Ovary (tissue), 10 donors: ENCODE measurements around the gene GNB2. TPM values are rescaled to one million over a fixed set of nuclear protein-coding genes. Genes with fewer than 3 reads are reported as not detected.

ENCODE experiments used
- DNase-seq, 5 donors: peaks; one replicate each; pipeline ENCODE4 v3.0.0-alpha.2; 2019 to 2020
- H3K27ac ChIP-seq, 2 donors: fragments of 200-600 bp; one replicate each; pipeline versions ENCODE4 v1.5.1 to v1.8.0; 2019 to 2022
- H3K27me3 ChIP-seq: fragments of 200-600 bp; one replicate; pipeline ENCODE4 v1.8.0; 2022
- H3K36me3 ChIP-seq: fragments of 200-600 bp; sonication (generic); one replicate; pipeline ENCODE4 v1.5.1; 2019
- H3K4me1 ChIP-seq: one replicate; pipeline ENCODE4 v1.8.1; 2013; ENCODE audit warnings: mild to moderate bottlenecking, moderate library complexity; ENCODE audit not compliant: insufficient read depth
- H3K4me3 ChIP-seq: fragments of 200-600 bp; sonication (generic); one replicate; pipeline ENCODE4 v1.5.1; 2017
- H3K9me3 ChIP-seq, 2 donors: fragments of 200-600 bp in 1 of 2; sonication (generic) in 1 of 2; one replicate each; pipeline versions ENCODE4 v1.5.1 to v1.8.1; 2013 to 2019; ENCODE audit warnings: mild to moderate bottlenecking in 1 of 2, moderate library complexity in 1 of 2
- EP300 ChIP-seq: sonication (generic); formaldehyde crosslinking; IDR thresholded peaks from one replicate; pipeline ENCODE4 v1.6.1; 2017; ENCODE audit warnings: antibody characterized with exemption
- POLR2A ChIP-seq: fragments of 450-650 bp; IDR thresholded peaks from one replicate; pipeline ENCODE4 v1.6.1; 2017; ENCODE audit warnings: antibody characterized with exemption, mild to moderate bottlenecking, moderate library complexity
- WGBS, 3 donors: extraction: QIAGEN DNeasy Blood & Tissue Kit in 1 of 3; methylation state at CpG; one replicate each; pipeline versions ENCODE4 v1.1.5 to v1.1.7; 2013 to 2017; 5-methylcytosine and 5-hydroxymethylcytosine counted together
- intact Hi-C, 4 donors: fragments of 100-400 bp; cut with DNase I; formaldehyde crosslinking; loops; one replicate each; pipeline versions ENCODE4 v1.11.0 to v1.15.1; 2022 to 2023
- long read RNA-seq, 3 donors: library from polyadenylated mRNA in 2 of 3; unstranded in 2 of 3; transcript quantifications; one replicate each; pipeline ENCODE4 v2.0.0 and lab custom pipeline, GENCODE V29; 2021 to 2026
- polyA plus RNA-seq, 2 donors: library from polyadenylated mRNA; stranded (reverse); fragments of 200-250 nt in 1 of 2; fragments of 350-450 nt in 1 of 2; fragmentation: Illumina TruSeq in 1 of 2; extraction: RNeasy Lipid Tissue Mini Kit (QIAGEN cat#74804) in 1 of 2; gene quantifications; one replicate each; pipeline ENCODE4 v1.2.3, GENCODE V29; 2013 to 2014
- total RNA-seq, 7 donors: library from RNA; depleted of rRNA in 2 of 7; stranded (reverse); fragments of >200 nt in 2 of 7; fragmentation: NEBNext Ultra II Directional in 3 of 7; extraction: Animal tissue kit (Norgen Biotek cat#: 25700) in 3 of 7; gene quantifications; one replicate each; pipeline versions ENCODE4 v1.1.0 to v1.2.4, GENCODE V29; 2016 to 2023
- TF ChIP-seq, protein P1 (sequence below), 3 donors: fragments of 450-650 bp in 2 of 3; fragments of 200-600 bp in 1 of 3; IDR thresholded peaks; one replicate each; pipeline versions ENCODE4 v1.5.1 to v1.8.0; 2016 to 2022; ENCODE audit warnings: antibody characterized with exemption in 3 of 3, mild to moderate bottlenecking in 1 of 3
- donor health status: DM: no; HTN: no; CAD: no; lungs with moderate emphysema.
- donor health status: DM: no; HTN: no; CAD: no.
- donor health status: Bipolar disorder and iron deficiency.
- donor health status: DM: yes; HTN: yes; CAD: no.
- donor health status: DM: no; HTN: no; CAD: no.
- donor health status: DM: yes; HTN: yes; CAD: no.

GNB2 gene
- total RNA-seq: 100 to 1,000 TPM; 109 to 281 (median 216) TPM
- 100 to 1,000 TPM in 1 of 2 donors, 10 to 100 TPM in 1; 18.9 to 187 TPM for polyA plus RNA-seq
- long read RNA-seq, donor 1, transcript GNB2-202 (9 exons, 1,524 nt): minor isoform, 16 of 118 reads
- long read RNA-seq, donor 1, transcript GNB2-201 (10 exons, 1,878 nt): major isoform, 57 of 118 reads
- long read RNA-seq, donor 1, transcript GNB2-211 (6 exons, 1,702 nt): minor isoform, 5 of 118 reads
- long read RNA-seq, donor 1, partial matches to known transcripts: 35 of 118 reads
- long read RNA-seq, donor 1, other reads (novel, unspliced or antisense): 4 of 118 reads
- long read RNA-seq, donor 2, transcript GNB2-202 (9 exons, 1,524 nt): minor isoform, 6 of 69 reads
- long read RNA-seq, donor 2, transcript GNB2-201 (10 exons, 1,878 nt): major isoform, 62 of 69 reads
- long read RNA-seq, donor 2, partial matches to known transcripts: 0 of 69 reads
- long read RNA-seq, donor 2, other reads (novel, unspliced or antisense): 0 of 69 reads
- long read RNA-seq, donor 3, transcript GNB2-202 (9 exons, 1,524 nt): minor isoform, 9 of 284 reads
- long read RNA-seq, donor 3, transcript GNB2-201 (10 exons, 1,878 nt): major isoform, 243 of 284 reads
- long read RNA-seq, donor 3, partial matches to known transcripts: 18 of 284 reads
- long read RNA-seq, donor 3, other reads (novel, unspliced or antisense): 11 of 284 reads

DNA sequence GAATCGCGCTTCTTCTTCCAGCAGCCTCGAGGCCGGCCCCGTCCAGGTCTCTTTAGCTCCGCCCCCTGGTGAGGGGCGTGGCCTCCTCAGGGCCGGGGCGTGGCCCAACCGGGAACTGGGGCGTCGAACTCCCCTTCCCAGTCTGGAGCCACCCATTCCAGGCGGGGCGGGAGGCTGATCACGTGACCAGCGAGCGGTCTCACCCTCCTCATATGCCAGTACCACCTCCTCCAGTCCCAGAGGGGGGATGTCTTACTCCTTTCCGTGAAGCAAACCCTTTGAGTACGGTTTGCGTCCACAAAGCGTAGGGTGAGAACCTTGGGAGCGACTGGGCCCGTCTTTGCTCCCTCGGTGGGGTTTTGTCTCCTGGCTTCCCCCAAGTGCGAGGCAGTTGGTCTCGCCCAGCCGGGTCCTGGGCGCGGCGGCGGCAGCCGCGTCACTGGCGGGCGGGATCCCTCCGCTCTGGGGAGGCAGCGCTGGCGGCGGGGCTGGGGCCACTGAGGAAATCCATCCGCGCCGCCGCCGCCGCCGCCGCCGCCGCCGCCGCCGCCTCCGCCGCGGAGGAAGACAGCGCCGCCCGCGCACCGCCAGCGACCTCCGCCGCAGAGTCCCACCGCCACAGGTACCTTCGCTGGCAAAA lies at the start of gene GNB2:
Gene GNB2 (plus strand): TSS at position 439 of the 640 bp plus-strand sequence. CDS start 2,526 bp downstream, outside the sequence.
- H3K27me3 ChIP-seq: no peaks in the 10 kb centered on the region
- H3K4me1 ChIP-seq: peaks cover 1% of the 10 kb centered on the region
- H3K9me3 ChIP-seq: no peaks in the 10 kb centered on the region
- intact Hi-C loops: loop anchor here in 1 of 4 donors (5.0 kb wide), 2 partner anchors 71 to 136 kb away; partner anchors contain the start of genes AGFG2 and PCOLCE
- H3K27ac ChIP-seq: peak within 1 kb of the TSS; percentile 96 to 97
- peak within 1 kb of the TSS; percentile 77 for H3K4me3 ChIP-seq
- peak; percentile 99 to 100 (median 100) for DNase-seq
- TF ChIP-seq EP300 (peak; percentile 65), POLR2A (peak; percentile 91)
- TF ChIP-seq, protein P1, sequence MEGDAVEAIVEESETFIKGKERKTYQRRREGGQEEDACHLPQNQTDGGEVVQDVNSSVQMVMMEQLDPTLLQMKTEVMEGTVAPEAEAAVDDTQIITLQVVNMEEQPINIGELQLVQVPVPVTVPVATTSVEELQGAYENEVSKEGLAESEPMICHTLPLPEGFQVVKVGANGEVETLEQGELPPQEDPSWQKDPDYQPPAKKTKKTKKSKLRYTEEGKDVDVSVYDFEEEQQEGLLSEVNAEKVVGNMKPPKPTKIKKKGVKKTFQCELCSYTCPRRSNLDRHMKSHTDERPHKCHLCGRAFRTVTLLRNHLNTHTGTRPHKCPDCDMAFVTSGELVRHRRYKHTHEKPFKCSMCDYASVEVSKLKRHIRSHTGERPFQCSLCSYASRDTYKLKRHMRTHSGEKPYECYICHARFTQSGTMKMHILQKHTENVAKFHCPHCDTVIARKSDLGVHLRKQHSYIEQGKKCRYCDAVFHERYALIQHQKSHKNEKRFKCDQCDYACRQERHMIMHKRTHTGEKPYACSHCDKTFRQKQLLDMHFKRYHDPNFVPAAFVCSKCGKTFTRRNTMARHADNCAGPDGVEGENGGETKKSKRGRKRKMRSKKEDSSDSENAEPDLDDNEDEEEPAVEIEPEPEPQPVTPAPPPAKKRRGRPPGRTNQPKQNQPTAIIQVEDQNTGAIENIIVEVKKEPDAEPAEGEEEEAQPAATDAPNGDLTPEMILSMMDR (IDR thresholded peaks at IDR 0.05): peak in 1 of 3 donors; percentile 33
- WGBS, 3 donors: 0 to 1% (median 1%) methylated on average over 36 to 63 of the region's 65 CpGs
- no peaks in the 10 kb centered on the region for H3K36me3 ChIP-seq

DNA sequence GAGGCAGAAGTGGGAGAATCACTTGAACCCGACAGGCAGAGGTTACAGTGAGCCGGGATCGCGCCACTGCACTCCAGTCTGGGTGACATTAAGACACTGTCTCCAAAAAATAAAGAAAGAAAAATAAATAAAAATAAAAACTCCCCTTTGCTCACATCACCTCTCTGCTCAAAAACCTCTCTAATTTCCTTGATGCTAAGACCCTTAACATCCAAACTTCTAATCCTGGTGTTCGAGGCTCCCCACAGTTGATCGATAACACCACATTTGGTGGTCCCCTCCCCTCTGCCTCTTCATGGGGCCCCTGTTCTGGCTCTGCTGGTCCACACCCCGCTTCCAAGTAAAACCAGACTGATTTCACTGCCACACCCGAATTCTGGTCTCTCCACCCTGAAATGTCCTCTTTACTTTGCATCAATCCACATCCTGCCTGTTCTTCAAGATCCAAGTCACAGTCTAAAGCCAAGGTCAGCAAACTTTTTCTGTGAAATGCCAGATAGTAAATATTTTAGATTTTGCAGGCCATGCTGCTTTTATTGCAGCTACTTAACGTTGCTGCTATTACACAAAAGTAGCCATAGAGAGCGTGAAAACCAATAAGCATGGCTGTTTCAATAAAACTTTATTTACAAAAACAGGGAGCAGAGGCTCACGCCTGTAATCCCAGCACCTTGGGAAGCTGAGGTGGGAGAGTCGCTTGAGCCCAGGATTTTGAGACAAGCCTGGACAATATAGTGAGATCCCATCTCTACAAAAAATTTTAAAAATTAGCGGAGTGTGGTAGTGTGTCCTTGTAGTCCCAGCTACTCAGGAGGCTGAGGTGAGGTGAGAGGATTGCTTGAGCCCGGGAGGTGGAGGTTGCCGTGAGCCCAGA lies 49.4 kb upstream of the GNB2 start:
- Histone ChIP-seq H3K9me3 (no peaks in the 10 kb centered on the region), H3K27ac (no peak overlapping the region), H3K4me3 (no peak overlapping the region), H3K27me3 (no peaks in the 10 kb centered on the region), H3K36me3 (no peaks in the 10 kb centered on the region), H3K4me1 (peaks cover 3% of the 10 kb centered on the region)
- intact Hi-C loops: no loop called here
- TF ChIP-seq EP300 (no peak), POLR2A (no peak)
- TF ChIP-seq, protein P1 (IDR thresholded peaks at IDR 0.05): no peak
- WGBS, 3 donors: 76 to 90% (median 84%) methylated on average over 15 of the region's 15 CpGs
- DNase-seq: no peak

DNA sequence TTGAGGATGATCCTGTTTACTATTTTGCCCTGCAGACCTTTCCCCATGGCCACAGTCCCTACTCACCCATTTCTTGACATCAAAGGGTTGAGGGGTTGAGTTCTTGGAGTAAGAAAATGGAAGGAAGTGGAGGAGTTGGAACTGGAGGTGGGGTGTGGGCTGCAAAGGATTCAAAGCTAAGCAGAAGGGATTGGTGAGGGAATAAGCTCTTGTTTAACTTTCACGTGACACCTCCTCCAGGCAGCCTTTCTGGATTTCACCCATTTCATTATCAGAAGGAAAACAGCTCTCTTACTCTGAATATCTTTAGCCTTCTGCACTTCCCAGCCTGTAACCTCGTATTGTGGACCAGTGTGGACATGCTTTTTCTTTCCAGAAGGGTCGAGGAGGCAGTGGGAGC lies 47.5 kb upstream of the GNB2 start:
- WGBS, 3 donors: 11 to 14% (median 12%) methylated on average over 3 of the region's 3 CpGs
- TF ChIP-seq EP300 (no peak), POLR2A (no peak)
- TF ChIP-seq, protein P1 (IDR thresholded peaks at IDR 0.05): no peak
- H3K27ac ChIP-seq: no peak overlapping the region
- intact Hi-C loops: no loop called here
- H3K36me3 ChIP-seq: no peaks in the 10 kb centered on the region
- H3K4me1 ChIP-seq: peaks cover 3% of the 10 kb centered on the region
- no peak for DNase-seq
- no peaks in the 10 kb centered on the region for H3K9me3 ChIP-seq
- H3K27me3 ChIP-seq: no peaks in the 10 kb centered on the region
- no peak overlapping the region for H3K4me3 ChIP-seq
